Measurements from ENCODE around the gene ZNF592. TPM values are rescaled to one million over a fixed set of nuclear protein-coding genes. Genes with fewer than 3 reads are reported as not detected.
A peak's percentile ranks its signal among the peaks of the same experiment; 100 is the strongest.

Gene ZNF592, protein sequence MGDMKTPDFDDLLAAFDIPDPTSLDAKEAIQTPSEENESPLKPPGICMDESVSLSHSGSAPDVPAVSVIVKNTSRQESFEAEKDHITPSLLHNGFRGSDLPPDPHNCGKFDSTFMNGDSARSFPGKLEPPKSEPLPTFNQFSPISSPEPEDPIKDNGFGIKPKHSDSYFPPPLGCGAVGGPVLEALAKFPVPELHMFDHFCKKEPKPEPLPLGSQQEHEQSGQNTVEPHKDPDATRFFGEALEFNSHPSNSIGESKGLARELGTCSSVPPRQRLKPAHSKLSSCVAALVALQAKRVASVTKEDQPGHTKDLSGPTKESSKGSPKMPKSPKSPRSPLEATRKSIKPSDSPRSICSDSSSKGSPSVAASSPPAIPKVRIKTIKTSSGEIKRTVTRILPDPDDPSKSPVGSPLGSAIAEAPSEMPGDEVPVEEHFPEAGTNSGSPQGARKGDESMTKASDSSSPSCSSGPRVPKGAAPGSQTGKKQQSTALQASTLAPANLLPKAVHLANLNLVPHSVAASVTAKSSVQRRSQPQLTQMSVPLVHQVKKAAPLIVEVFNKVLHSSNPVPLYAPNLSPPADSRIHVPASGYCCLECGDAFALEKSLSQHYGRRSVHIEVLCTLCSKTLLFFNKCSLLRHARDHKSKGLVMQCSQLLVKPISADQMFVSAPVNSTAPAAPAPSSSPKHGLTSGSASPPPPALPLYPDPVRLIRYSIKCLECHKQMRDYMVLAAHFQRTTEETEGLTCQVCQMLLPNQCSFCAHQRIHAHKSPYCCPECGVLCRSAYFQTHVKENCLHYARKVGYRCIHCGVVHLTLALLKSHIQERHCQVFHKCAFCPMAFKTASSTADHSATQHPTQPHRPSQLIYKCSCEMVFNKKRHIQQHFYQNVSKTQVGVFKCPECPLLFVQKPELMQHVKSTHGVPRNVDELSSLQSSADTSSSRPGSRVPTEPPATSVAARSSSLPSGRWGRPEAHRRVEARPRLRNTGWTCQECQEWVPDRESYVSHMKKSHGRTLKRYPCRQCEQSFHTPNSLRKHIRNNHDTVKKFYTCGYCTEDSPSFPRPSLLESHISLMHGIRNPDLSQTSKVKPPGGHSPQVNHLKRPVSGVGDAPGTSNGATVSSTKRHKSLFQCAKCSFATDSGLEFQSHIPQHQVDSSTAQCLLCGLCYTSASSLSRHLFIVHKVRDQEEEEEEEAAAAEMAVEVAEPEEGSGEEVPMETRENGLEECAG (N-terminal part only)
- total RNA-seq (16.0 and 19.2 TPM in 2 replicates), polyA plus RNA-seq (8.1 and 22.9 TPM in 2 replicates)

GRCh38 chr15:84748274-84749110 lies at the start of gene ZNF592:
Gene ZNF592 (plus strand): TSS chr15:84748592. CDS start chr15:84782676, 34,084 bp downstream.
- Histone ChIP-seq H3K9me3 (ENCODE audit: low read depth) (no peaks in the 10 kb centered on the region), H3K27ac (peak within 1 kb of the TSS; percentile 92), H3K27me3 (no peaks in the 10 kb centered on the region), H3K4me3 (peak within 1 kb of the TSS; percentile 60), H3K4me1 (ENCODE audit: low read depth) (peaks cover 14% of the 10 kb centered on the region), H3K36me3 (no peaks in the 10 kb centered on the region)
- peak; percentile 84 to 90 for DNase-seq (ENCODE audit: low read depth in 1 of 2, low spot score in 1 of 2)
- TF ChIP-seq CTCF (IDR thresholded peaks at IDR 0.05; ENCODE audit: low read depth, low read length): no peak

GRCh38 chr15:84699538-84700191 lies 48.7 kb upstream of the ZNF592 start:
- DNase-seq (ENCODE audit: low read depth in 1 of 2, low spot score in 1 of 2): no peak
- Histone ChIP-seq H3K27me3 (no peaks in the 10 kb centered on the region), H3K4me1 (ENCODE audit: low read depth) (no peaks in the 10 kb centered on the region), H3K36me3 (no peaks in the 10 kb centered on the region), H3K9me3 (ENCODE audit: low read depth) (no peaks in the 10 kb centered on the region), H3K27ac (peak overlapping the region; percentile 43), H3K4me3 (no peak overlapping the region)
- no peak for TF ChIP-seq CTCF (IDR thresholded peaks at IDR 0.05; ENCODE audit: low read depth, low read length)

DNA sequence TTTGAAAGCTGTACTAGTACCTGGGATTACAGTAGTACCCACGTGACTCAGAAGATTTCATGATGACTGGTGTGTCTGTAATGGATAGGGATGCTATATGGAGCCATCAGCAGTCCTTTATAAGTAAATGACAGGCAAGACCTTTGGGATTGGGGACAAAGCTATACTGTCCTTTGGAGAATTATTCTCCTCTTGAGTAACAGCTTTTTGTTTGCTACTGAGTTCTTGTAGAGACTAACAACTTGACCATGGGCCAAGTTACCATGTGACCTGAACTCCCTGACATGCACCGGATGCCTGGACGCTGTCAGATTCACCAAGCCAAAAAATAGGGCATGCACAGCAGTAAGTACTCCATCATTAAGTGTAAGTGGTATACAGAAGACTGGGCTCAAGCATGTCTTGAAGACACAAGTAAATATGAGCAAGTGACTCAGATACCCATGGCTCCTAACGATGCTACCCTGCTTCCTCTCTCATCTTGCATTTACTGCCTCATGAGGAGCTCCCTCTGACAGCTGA lies 45.4 kb upstream of the ZNF592 start:
- peak in 1 of 2 donors; percentile 91 for DNase-seq (ENCODE audit: low read depth in 1 of 2, low spot score in 1 of 2)

DNA sequence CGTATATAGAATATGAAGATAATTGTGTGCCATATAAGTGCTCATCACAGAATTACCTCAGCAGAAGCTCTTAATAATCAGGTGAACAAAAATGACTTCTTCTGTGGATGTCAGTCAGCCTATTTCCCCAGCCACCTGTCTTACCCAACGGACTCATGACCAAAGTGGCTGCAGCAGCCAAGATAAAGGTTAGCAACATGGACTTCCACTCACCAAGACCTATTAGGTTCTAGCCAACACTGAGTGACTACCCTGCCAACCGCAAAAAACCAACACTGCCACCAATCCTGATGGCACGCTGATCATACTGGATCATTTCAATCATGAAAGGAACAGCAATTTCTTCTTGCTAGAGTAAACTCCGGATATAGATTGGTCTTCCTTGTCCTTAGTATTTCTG lies 44.6 kb upstream of the ZNF592 start:
- DNase-seq (ENCODE audit: low read depth in 1 of 2, low spot score in 1 of 2): no peak
- Histone ChIP-seq H3K27ac (peak overlapping the region; percentile 9), H3K27me3 (no peaks in the 10 kb centered on the region), H3K9me3 (ENCODE audit: low read depth) (no peaks in the 10 kb centered on the region), H3K4me3 (no peak overlapping the region), H3K36me3 (no peaks in the 10 kb centered on the region), H3K4me1 (ENCODE audit: low read depth) (no peaks in the 10 kb centered on the region)
- TF ChIP-seq CTCF (IDR thresholded peaks at IDR 0.05; ENCODE audit: low read depth, low read length): no peak

More for the DNA sequence above, 45.4 kb upstream of the ZNF592 start:
- TF ChIP-seq CTCF (IDR thresholded peaks at IDR 0.05; ENCODE audit: low read depth, low read length): no peak
- no peaks in the 10 kb centered on the region for H3K9me3 ChIP-seq (ENCODE audit: low read depth)
- no peaks in the 10 kb centered on the region for H3K4me1 ChIP-seq (ENCODE audit: low read depth)
- H3K36me3 ChIP-seq: no peaks in the 10 kb centered on the region
- H3K27ac ChIP-seq: no peak overlapping the region
- no peak overlapping the region for H3K4me3 ChIP-seq
- no peaks in the 10 kb centered on the region for H3K27me3 ChIP-seq
